Measurements from ENCODE around the gene STPG4.

The STPG4 gene

DNA sequence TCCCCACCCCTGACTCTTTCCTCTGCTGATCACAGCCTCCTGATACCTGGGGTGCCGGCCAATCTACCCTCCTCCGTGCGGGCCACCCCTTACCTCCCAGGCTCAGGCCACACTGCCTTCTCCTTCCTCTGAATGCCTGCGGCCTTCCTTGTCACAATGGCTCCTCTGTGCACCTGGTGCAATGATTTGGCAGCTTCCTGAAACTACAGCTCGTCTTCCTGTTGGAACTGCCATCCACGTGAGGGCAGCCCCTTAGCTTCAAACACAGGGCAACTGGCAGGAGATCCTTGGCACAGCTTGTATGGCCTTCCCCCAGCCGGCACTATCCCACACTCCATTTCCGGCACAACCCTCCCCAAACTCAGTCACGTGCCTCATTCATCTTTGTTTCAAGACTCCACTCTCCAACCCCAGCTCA is 69.0 kb downstream of the STPG4 start:
- no peak for DNase-seq

GRCh38 chr2:47083886-47084687 is 71.0 kb downstream of the STPG4 start:
- DNase-seq: no peak

DNA sequence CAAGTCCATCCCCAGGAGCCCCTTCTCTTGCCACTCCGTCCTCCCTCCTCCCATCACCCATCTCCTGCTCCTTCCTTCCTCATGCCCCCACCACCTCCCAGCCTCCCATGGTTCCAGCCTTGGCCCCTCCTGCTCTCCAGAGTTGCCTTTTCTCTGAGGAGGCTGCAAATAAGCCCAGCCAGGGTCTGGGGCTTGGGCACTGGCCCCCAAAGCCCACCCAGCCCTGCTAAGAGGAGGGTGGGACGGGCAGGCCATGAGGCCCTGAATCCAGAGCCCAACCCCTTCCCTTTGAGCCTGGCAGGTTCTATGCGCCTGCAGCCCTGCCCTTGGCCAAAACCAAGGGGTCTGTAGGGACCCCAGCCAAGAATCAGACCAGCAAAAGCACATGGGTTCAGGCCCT is 71.6 kb downstream of the STPG4 start:
- no peak for DNase-seq

- DNase-seq: no peak
Measured at GRCh38 chr2:47083005-47083404, 72.1 kb downstream of the STPG4 start.

- DNase-seq: no peak
Measured at GRCh38 chr2:47080888-47081301, 74.2 kb downstream of the STPG4 start.

DNA sequence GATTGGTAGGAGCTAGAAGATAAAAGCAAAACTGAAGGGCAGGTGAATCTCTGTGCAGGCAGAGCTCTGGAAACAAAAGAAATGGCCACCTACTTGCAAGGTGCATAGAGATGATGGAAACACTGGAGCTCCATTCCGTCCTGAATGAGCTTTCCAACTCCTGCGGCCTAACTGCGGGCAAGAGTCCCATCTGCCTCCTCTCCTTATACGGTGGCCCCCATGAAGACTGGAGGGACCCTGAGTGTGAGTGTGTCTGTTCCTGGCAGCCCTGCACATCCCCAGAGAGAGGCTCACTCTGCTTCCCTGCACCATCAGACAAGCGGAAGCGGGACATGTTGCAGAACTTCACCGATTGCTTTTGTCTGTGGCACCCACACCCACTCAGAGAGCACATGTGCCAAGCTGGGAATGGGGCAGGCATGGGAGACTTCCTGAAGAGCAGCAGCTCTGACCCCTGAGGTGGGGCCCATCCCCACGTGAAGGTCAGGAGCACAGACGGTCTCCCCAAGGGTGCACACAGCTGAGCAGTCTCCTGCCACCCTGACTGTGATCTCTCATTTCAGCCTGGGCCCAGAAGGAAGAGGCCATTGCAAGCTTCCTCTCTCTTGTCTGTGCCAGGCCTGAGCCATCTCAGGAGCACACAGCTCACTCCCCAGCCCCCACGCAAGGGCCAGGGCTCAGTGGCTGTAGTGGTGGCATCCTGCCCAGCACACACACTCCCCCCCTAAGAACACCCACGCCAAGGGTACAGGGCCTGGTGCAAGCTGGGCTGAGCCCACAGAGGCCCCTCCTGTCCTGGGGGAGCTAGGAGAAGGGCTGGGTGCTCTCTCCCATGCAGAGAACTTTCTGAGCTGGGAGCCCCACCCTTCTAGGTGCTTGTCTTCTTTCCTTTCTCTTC is 75.3 kb downstream of the STPG4 start:
- DNase-seq: no peak

DNA sequence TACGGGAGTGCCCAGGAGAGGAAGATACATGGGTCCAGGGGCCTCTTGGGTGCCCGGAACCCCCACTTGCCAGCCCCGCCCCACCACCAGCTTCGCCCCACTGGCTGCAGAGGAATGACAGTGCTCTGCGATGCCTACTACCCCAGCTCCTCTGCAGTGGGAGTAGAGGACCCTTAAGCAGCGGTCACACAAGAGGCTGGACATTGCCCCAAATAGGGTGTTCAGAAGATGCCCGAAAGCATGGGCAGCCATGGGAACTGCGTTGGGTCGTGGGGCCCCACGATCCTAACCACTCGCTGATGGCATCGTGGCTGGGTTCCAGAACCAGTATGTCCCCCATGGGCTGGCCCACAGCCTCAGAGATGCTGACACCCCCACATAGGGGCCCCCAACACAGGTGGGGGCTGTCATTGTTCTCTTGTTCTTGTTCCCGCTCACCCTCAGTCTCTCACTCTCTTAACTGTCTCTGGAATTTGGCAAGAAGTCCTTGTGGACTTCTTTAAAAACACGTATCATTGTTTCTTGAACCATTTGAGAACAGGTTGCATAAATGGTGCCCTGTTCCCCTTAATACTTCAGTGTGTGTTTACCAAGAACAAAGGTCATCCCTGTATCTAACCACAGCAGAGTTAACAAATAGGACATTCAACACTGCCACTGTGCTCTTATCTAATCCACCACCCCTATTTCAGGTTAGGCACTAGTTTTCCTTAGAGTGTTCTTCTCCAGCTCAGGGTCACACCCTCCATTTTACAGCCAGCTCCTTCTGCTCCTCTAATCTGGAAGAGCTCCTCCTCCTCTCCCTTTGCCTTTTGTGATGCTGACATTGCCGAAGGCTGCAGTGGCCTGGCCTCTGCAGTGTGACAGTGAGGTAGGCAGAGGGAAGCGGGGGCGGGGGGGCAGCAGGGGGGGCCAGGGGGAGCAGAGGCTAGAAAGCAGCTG is 76.3 kb downstream of the STPG4 start:
- DNase-seq: no peak

- no peak for DNase-seq
Measured at GRCh38 chr2:47077442-47078117, 77.5 kb downstream of the STPG4 start.

DNA sequence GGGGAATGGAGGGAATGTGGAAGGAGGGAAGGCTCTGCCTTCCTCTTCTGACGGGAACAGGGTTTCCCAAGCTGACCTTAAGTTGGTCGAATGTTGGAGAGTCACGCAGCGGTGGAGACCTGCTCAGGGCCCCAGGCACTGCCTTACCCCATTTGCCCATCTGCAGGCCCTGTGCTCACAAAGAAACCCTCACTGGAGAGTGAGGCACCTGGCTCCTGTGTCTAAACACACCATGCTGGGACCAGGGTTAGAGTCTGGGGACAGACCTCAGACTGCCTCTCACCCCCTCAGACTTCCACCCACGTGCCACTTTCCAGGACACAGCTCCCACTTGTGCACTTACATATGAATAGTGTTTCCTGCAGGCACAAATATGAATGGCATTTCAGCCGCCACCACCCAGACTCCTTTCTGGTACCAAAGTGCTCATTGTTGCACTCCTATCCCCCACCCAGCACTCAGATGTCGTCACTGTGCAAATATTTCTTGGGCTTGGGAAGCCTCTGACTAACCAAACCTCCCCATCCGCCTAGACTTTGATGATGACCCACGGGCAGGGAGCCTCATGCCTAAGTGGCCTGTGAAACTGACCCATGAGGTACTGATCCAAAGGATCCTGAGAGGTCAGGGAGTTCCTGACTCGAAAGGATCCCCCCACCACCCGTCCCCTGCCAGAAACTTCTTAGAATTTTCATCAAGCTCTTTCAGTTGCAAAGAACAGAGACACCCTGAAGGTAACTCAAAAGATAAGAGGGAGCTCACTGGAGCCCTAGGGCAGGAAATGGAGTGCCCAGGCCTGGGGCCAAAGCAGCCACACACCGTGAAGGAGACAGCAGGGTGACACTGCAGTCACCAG is 78.3 kb downstream of the STPG4 start:
- no peak for DNase-seq

GRCh38 chr2:47076126-47076506 is 79.0 kb downstream of the STPG4 start:
- DNase-seq: no peak

- no peak for DNase-seq
Measured at GRCh38 chr2:47075361-47076125, 79.6 kb downstream of the STPG4 start.

- no peak for DNase-seq
Measured at GRCh38 chr2:47074691-47075090, 80.4 kb downstream of the STPG4 start.

DNA sequence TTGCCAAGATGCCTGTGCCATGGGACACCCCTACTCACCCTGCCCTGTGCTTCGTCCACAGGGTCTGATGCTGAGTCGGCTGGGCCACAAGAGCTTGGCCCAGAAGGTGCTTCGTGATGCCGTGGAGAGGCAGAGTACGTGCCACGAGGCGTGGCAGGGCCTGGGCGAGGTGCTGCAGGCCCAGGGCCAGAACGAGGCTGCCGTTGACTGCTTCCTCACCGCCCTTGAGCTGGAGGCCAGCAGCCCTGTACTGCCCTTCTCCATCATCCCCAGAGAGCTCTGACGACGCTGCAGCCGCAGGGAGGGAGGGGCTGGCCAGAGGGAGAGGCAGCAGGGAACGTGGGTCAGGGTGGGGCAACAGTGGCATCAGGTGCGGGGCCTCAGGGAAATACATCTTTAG is 81.5 kb downstream of the STPG4 start:
- DNase-seq: no peak

DNA sequence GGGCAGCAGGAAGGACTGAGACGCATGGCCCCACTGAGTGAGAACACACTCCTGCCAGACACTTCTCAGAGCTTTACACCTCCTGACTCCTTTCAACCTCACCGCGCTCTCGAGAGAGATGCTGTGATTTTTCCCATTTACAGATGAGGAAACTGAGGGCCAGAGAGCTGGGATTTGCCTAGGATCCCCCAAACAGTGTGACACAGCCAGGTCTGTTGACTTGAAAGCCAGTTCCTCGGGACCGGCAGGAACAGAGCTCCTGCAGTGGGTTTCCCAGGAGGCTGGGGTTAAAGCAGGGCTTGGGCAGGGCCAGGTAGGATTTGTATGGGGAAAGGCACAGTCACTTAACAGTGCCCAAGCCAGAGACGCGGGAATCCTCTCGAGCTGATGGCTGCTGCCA is 81.9 kb downstream of the STPG4 start:
- DNase-seq: no peak

- DNase-seq: no peak
Measured at GRCh38 chr2:47072728-47073191, 82.3 kb downstream of the STPG4 start.

DNA sequence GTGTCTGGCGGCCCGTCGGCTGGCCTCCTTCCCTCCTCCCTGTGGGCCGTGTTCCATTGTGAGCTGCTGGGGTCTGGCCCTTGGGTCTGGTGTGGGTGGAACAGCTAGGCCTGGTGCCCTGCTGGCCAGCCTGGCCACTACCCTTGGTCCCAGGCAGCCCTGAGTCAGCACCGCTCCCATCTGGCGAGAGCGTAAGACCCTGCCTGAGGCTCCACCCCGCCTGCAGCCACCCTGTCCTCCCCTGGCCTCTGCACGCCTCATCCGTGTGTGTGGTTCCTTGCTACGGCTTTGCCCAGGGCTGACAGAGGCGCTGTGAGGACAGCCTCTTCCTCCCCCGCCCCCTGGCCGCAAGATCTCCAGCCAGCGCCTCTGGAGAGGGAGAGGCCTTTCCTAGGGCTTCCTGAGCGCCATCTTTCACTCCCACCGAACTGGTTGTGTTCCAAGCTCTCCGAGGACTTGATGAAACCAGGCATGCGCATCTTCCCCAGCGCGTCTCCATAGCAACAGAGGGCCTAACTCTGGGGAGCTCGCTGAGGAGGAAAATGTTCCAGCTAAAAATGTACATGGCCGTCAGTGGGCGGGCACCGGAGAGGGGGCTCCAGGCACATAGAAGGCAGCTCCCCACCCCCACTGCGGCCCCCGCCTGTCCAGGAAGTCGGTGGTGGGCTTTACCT is 83.0 kb downstream of the STPG4 start:
- DNase-seq: no peak

- peak; percentile 64 for DNase-seq
Measured at GRCh38 chr2:47070920-47071824, 83.9 kb downstream of the STPG4 start.

GRCh38 chr2:47070155-47070919 is 84.8 kb downstream of the STPG4 start:
- DNase-seq: no peak

Measured in stimulated activated CD8-positive, alpha-beta memory T cell treated with anti-CD3 and anti-CD28 coated beads, Interleukin-4, amount 100 ng/mL, for 48 hours (primary cell).